ENCODE data around the gene NFASC. TPM values are rescaled to one million over a fixed set of nuclear protein-coding genes. Genes with fewer than 3 reads are reported as not detected.

The NFASC gene
- total RNA-seq, 1 donor from 2014 or later: 29.6 TPM

GRCh38 chr1:204878621-204879234 is 8.1 kb downstream of the NFASC start:
- no peak for FAIRE-seq
- Mint-ChIP-seq H3K4me1 (ENCODE audit: low read depth, unreplicated experiment) (peaks cover 4% of the 10 kb centered on the region), H3K27me3 (ENCODE audit: low read depth, unreplicated experiment) (peaks cover 5% of the 10 kb centered on the region), H3K36me3 (ENCODE audit: low read depth, unreplicated experiment) (no peaks in the 10 kb centered on the region), H3K27ac (ENCODE audit: unreplicated experiment) (no peak overlapping the region), H3K9me3 (ENCODE audit: unreplicated experiment) (peaks cover 2% of the 10 kb centered on the region), H3K4me3 (ENCODE audit: unreplicated experiment) (no peak overlapping the region)
- H2AFZ ChIP-seq (ENCODE audit: low read depth, low read length): no peak overlapping the region
- H3K36me3 ChIP-seq (ENCODE audit: insufficient read depth, low read length): no peaks in the 10 kb centered on the region
- no peak overlapping the region for H3K4me2 ChIP-seq (ENCODE audit: low read length)
- no peak overlapping the region for H3K4me3 ChIP-seq (ENCODE audit: insufficient read depth, low read depth, low read length)
- no peaks in the 10 kb centered on the region for H3K27me3 ChIP-seq (ENCODE audit: insufficient read depth, low read length)
- no peaks in the 10 kb centered on the region for H3K79me2 ChIP-seq (ENCODE audit: insufficient read depth, low read length)
- peaks cover 16% of the 10 kb centered on the region for H4K20me1 ChIP-seq (ENCODE audit: insufficient read depth, low read length)
- no peaks in the 10 kb centered on the region for H3K4me1 ChIP-seq (ENCODE audit: insufficient read depth, low read length)
- no peak for DNase-seq (ENCODE audit: low read depth)
- H3K9ac ChIP-seq (ENCODE audit: low read length): no peak overlapping the region
- no peak overlapping the region for H3K27ac ChIP-seq (ENCODE audit: low read depth, low read length)
- TF ChIP-seq CTCF (IDR thresholded peaks at IDR 0.05; ENCODE audit: insufficient read depth, low read depth, low read length) (no peak), EZH2 (IDR thresholded peaks at IDR 0.05; ENCODE audit: insufficient read depth, low read length) (no peak)
- H3K9me3 ChIP-seq (ENCODE audit: insufficient read depth, low read depth, low read length): no peaks in the 10 kb centered on the region

- H3K36me3 Mint-ChIP-seq (ENCODE audit: low read depth, unreplicated experiment): no peaks in the 10 kb centered on the region
- Histone ChIP-seq H3K4me2 (ENCODE audit: low read length) (no peak overlapping the region), H3K36me3 (ENCODE audit: insufficient read depth, low read length) (no peaks in the 10 kb centered on the region), H3K9ac (ENCODE audit: low read length) (no peak overlapping the region), H3K9me3 (ENCODE audit: insufficient read depth, low read depth, low read length) (no peaks in the 10 kb centered on the region), H3K27ac (ENCODE audit: low read depth, low read length) (no peak overlapping the region), H3K4me3 (ENCODE audit: insufficient read depth, low read depth, low read length) (no peak overlapping the region), H4K20me1 (ENCODE audit: insufficient read depth, low read length) (peaks cover 10% of the 10 kb centered on the region), H3K79me2 (ENCODE audit: insufficient read depth, low read length) (no peaks in the 10 kb centered on the region), H3K27me3 (ENCODE audit: insufficient read depth, low read length) (no peaks in the 10 kb centered on the region), H2AFZ (ENCODE audit: low read depth, low read length) (no peak overlapping the region), H3K4me1 (ENCODE audit: insufficient read depth, low read length) (no peaks in the 10 kb centered on the region)
- TF ChIP-seq EZH2 (IDR thresholded peaks at IDR 0.05; ENCODE audit: insufficient read depth, low read length) (no peak), CTCF (IDR thresholded peaks at IDR 0.05; ENCODE audit: insufficient read depth, low read depth, low read length) (no peak)
- peaks cover 5% of the 10 kb centered on the region for H3K27me3 Mint-ChIP-seq (ENCODE audit: low read depth, unreplicated experiment)
- H3K27ac Mint-ChIP-seq (ENCODE audit: unreplicated experiment): no peak overlapping the region
- no peak overlapping the region for H3K4me3 Mint-ChIP-seq (ENCODE audit: unreplicated experiment)
- peaks cover 4% of the 10 kb centered on the region for H3K4me1 Mint-ChIP-seq (ENCODE audit: low read depth, unreplicated experiment)
- H3K9me3 Mint-ChIP-seq (ENCODE audit: unreplicated experiment): peaks cover 1% of the 10 kb centered on the region
- no peak for DNase-seq (ENCODE audit: low read depth)
- FAIRE-seq: no peak
Measured at GRCh38 chr1:204879351-204879750, 8.7 kb downstream of the NFASC start.

- H3K27ac ChIP-seq (ENCODE audit: low read depth, low read length): no peak overlapping the region
- Mint-ChIP-seq H3K4me1 (ENCODE audit: low read depth, unreplicated experiment) (peaks cover 4% of the 10 kb centered on the region), H3K36me3 (ENCODE audit: low read depth, unreplicated experiment) (no peaks in the 10 kb centered on the region), H3K27me3 (ENCODE audit: low read depth, unreplicated experiment) (peaks cover 5% of the 10 kb centered on the region), H3K27ac (ENCODE audit: unreplicated experiment) (no peak overlapping the region), H3K9me3 (ENCODE audit: unreplicated experiment) (peaks cover 1% of the 10 kb centered on the region), H3K4me3 (ENCODE audit: unreplicated experiment) (no peak overlapping the region)
- H3K4me1 ChIP-seq (ENCODE audit: insufficient read depth, low read length): peaks cover 3% of the 10 kb centered on the region
- no peak overlapping the region for H3K9ac ChIP-seq (ENCODE audit: low read length)
- no peaks in the 10 kb centered on the region for H3K27me3 ChIP-seq (ENCODE audit: insufficient read depth, low read length)
- no peak overlapping the region for H2AFZ ChIP-seq (ENCODE audit: low read depth, low read length)
- no peak overlapping the region for H3K4me3 ChIP-seq (ENCODE audit: insufficient read depth, low read depth, low read length)
- H4K20me1 ChIP-seq (ENCODE audit: insufficient read depth, low read length): peaks cover 3% of the 10 kb centered on the region
- no peaks in the 10 kb centered on the region for H3K9me3 ChIP-seq (ENCODE audit: insufficient read depth, low read depth, low read length)
- DNase-seq (ENCODE audit: low read depth) (no peak), FAIRE-seq (no peak)
- TF ChIP-seq CTCF (IDR thresholded peaks at IDR 0.05; ENCODE audit: insufficient read depth, low read depth, low read length) (no peak), EZH2 (IDR thresholded peaks at IDR 0.05; ENCODE audit: insufficient read depth, low read length) (no peak)
- H3K79me2 ChIP-seq (ENCODE audit: insufficient read depth, low read length): no peaks in the 10 kb centered on the region
- no peak overlapping the region for H3K4me2 ChIP-seq (ENCODE audit: low read length)
- H3K36me3 ChIP-seq (ENCODE audit: insufficient read depth, low read length): no peaks in the 10 kb centered on the region
Measured at GRCh38 chr1:204880906-204881305, 10.2 kb downstream of the NFASC start.

Data from astrocyte (in vitro differentiated cells and primary cell).